ENCODE data around the gene SOCS7. TPM values are rescaled to one million over a fixed set of nuclear protein-coding genes. Genes with fewer than 3 reads are reported as not detected.
A peak's percentile ranks its signal among the peaks of the same experiment; 100 is the strongest.

The SOCS7 gene
- total and polyA plus RNA-seq, 2 experiments from 2014 or later = 2.7 to 15.9 TPM

DNA sequence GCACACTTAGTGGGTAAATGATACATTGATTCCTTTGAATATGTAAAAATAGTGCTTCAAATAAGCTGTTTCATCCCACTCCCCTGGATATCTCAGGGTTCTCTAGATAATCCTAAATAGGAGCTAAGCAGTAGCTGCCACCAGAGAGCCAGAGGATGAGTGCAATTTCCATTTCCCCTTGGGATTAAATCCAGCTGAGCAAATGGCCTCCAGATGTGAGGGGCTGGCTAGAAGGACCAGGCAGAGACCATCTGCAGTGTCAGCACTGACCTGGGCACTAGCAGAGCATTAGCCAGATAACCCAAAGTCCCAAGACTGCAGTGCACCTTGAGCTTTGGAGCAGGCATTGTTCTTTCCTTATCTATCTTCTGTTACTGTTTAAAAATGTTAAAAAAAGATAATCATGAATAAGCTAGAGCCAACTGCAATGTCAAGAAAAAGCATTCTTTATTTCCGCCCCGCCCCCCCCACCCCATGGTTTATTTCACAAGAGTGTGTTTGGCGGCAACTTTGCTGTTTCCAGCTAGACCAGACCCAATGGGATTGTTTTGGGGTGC, 27.4 kb upstream of the SOCS7 start:
- Histone ChIP-seq H3K27ac (peak overlapping the region; percentile 60), H2AFZ (no peak overlapping the region), H3K36me3 (replicated peaks; ENCODE audit: insufficient read depth, low read depth) (no peaks in the 10 kb centered on the region), H4K20me1 (ENCODE audit: insufficient read depth, poor library complexity, severe bottlenecking) (no peaks in the 10 kb centered on the region), H3K4me3 (no peak overlapping the region), H3K27me3 (no peaks in the 10 kb centered on the region), H3K4me2 (no peak overlapping the region), H3K4me1 (ENCODE audit: insufficient read depth) (peaks cover 23% of the 10 kb centered on the region), H3K9me2 (replicated peaks; ENCODE audit: insufficient read depth) (no peaks in the 10 kb centered on the region), H3K79me2 (no peaks in the 10 kb centered on the region), H3K9me3 (ENCODE audit: low read depth) (no peaks in the 10 kb centered on the region)
- DNase-seq (ENCODE audit: low spot score) = peak; percentile 4
- WGBS (ENCODE audit: low lambda C conversion rate, missing lambda C conversion rate) = 67% methylated on average over 3 of the region's 3 CpGs
- TF ChIP-seq EZH2phosphoT487 (IDR thresholded peaks at IDR 0.05; ENCODE audit: low read depth, severe bottlenecking, unreplicated experiment) (no peak), EZH2 (IDR thresholded peaks at IDR 0.05; ENCODE audit: borderline replicate concordance) (no peak)
- TF ChIP-seq, protein P1, sequence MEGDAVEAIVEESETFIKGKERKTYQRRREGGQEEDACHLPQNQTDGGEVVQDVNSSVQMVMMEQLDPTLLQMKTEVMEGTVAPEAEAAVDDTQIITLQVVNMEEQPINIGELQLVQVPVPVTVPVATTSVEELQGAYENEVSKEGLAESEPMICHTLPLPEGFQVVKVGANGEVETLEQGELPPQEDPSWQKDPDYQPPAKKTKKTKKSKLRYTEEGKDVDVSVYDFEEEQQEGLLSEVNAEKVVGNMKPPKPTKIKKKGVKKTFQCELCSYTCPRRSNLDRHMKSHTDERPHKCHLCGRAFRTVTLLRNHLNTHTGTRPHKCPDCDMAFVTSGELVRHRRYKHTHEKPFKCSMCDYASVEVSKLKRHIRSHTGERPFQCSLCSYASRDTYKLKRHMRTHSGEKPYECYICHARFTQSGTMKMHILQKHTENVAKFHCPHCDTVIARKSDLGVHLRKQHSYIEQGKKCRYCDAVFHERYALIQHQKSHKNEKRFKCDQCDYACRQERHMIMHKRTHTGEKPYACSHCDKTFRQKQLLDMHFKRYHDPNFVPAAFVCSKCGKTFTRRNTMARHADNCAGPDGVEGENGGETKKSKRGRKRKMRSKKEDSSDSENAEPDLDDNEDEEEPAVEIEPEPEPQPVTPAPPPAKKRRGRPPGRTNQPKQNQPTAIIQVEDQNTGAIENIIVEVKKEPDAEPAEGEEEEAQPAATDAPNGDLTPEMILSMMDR (IDR thresholded peaks at IDR 0.05; ENCODE audit: poor library complexity) = no peak

DNA sequence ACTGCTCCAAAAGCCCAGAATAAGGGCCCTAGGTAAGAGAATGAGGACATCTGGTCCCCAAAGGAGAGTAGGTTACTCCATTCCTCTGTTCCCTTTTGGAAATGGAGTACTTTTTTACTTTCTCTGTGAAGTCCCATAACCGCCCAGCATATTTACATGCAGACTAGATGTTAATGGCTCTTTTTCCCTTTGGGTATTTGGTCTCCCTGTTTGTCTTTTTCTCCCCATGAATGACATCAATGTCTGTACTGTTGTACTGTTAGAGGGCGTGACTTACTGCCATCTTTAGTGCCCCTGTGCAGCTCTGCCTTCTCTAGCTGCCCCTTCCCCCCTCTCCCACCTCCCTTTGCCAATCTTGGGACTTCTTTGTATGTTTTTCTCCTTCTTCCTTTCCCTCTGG, 26.9 kb upstream of the SOCS7 start:
- no peak overlapping the region for H3K4me3 ChIP-seq

GRCh38 chr17:38325221-38325851, 26.3 kb upstream of the SOCS7 start:
- Histone ChIP-seq H3K27me3 (no peaks in the 10 kb centered on the region), H3K27ac (peak overlapping the region; percentile 60), H3K79me2 (no peaks in the 10 kb centered on the region), H4K20me1 (ENCODE audit: insufficient read depth, poor library complexity, severe bottlenecking) (no peaks in the 10 kb centered on the region), H3K9me2 (replicated peaks; ENCODE audit: insufficient read depth) (no peaks in the 10 kb centered on the region), H3K9me3 (ENCODE audit: low read depth) (no peaks in the 10 kb centered on the region), H3K4me2 (peak overlapping the region; percentile 49), H3K4me3 (no peak overlapping the region), H3K4me1 (ENCODE audit: insufficient read depth) (peaks cover 23% of the 10 kb centered on the region), H2AFZ (no peak overlapping the region), H3K36me3 (replicated peaks; ENCODE audit: insufficient read depth, low read depth) (no peaks in the 10 kb centered on the region)
- WGBS (ENCODE audit: low lambda C conversion rate, missing lambda C conversion rate) = 52% methylated on average over 4 of the region's 5 CpGs
- no peak for TF ChIP-seq EZH2 (IDR thresholded peaks at IDR 0.05; ENCODE audit: borderline replicate concordance)
- TF ChIP-seq EZH2phosphoT487 (IDR thresholded peaks at IDR 0.05; ENCODE audit: low read depth, severe bottlenecking, unreplicated experiment) = no peak
- peak; percentile 19 for DNase-seq (ENCODE audit: low spot score)

More for the DNA sequence above, 26.9 kb upstream of the SOCS7 start:
- Histone ChIP-seq H3K79me2 (no peaks in the 10 kb centered on the region), H3K27me3 (no peaks in the 10 kb centered on the region), H3K36me3 (replicated peaks; ENCODE audit: insufficient read depth, low read depth) (no peaks in the 10 kb centered on the region), H3K4me1 (ENCODE audit: insufficient read depth) (peaks cover 23% of the 10 kb centered on the region), H2AFZ (no peak overlapping the region), H3K4me2 (peak overlapping the region; percentile 49), H4K20me1 (ENCODE audit: insufficient read depth, poor library complexity, severe bottlenecking) (no peaks in the 10 kb centered on the region), H3K9me2 (replicated peaks; ENCODE audit: insufficient read depth) (no peaks in the 10 kb centered on the region), H3K9me3 (ENCODE audit: low read depth) (no peaks in the 10 kb centered on the region), H3K27ac (peak overlapping the region; percentile 60)
- TF ChIP-seq EZH2 (IDR thresholded peaks at IDR 0.05; ENCODE audit: borderline replicate concordance) (no peak), EZH2phosphoT487 (IDR thresholded peaks at IDR 0.05; ENCODE audit: low read depth, severe bottlenecking, unreplicated experiment) (no peak)
- TF ChIP-seq, protein P1 (IDR thresholded peaks at IDR 0.05; ENCODE audit: poor library complexity) = no peak
- 78% methylated on average over 2 of the region's 2 CpGs for WGBS (ENCODE audit: low lambda C conversion rate, missing lambda C conversion rate)
- DNase-seq (ENCODE audit: low spot score) = peak; percentile 1

DNA sequence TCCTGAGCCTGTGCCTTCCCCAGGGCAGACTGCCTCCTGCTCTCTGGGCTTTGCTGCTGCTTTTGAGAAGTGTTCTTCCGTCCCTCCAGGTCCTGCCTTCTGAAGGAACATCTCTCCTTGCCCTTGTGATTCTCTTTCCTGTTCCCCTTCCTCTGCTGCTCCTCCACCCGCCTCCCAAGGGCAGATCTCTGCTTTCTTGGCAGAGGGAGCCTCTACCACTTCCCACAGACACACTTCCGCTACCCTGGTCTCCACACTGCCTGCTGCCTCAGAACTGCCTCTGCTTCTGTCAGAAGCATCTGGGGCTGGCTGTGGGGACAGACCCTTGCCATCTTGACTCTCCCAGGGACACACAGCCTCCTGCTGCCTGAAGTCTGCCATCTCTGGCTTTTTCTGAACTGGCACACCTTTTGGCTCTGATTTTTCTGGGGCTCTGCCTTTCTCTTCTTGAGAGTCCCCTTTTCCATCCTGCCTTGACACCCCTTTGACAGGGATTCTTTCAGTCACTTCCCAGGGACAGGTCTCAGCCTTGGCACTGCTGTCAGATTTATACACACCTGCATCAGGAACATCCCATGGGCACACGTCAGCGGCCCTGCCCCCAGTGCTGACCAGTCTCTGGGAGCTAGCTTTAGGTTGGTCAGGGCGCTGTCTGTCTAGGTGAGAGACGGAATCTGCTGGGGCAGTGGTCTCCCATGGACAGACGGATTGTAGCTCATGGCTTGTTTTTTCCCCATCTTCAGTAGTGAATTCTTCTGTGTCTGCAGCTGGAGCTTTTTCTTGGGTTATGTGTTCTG, 24.4 kb upstream of the SOCS7 start:
- 93% methylated on average over 8 of the region's 8 CpGs for WGBS (ENCODE audit: low lambda C conversion rate, missing lambda C conversion rate)
- DNase-seq (ENCODE audit: low spot score) = peak; percentile 2

More for the DNA sequence above, 24.4 kb upstream of the SOCS7 start:
- no peak for TF ChIP-seq EZH2 (IDR thresholded peaks at IDR 0.05; ENCODE audit: borderline replicate concordance)
- TF ChIP-seq, protein P1 (IDR thresholded peaks at IDR 0.05; ENCODE audit: poor library complexity) = no peak
- no peak for TF ChIP-seq EZH2phosphoT487 (IDR thresholded peaks at IDR 0.05; ENCODE audit: low read depth, severe bottlenecking, unreplicated experiment)
- H3K4me1 ChIP-seq (ENCODE audit: insufficient read depth) = peaks cover 23% of the 10 kb centered on the region
- H3K79me2 ChIP-seq = no peaks in the 10 kb centered on the region
- H3K27me3 ChIP-seq = no peaks in the 10 kb centered on the region
- no peak overlapping the region for H2AFZ ChIP-seq
- H3K4me2 ChIP-seq = no peak overlapping the region
- no peaks in the 10 kb centered on the region for H3K9me2 ChIP-seq (replicated peaks; ENCODE audit: insufficient read depth)
- no peaks in the 10 kb centered on the region for H4K20me1 ChIP-seq (ENCODE audit: insufficient read depth, poor library complexity, severe bottlenecking)
- no peaks in the 10 kb centered on the region for H3K9me3 ChIP-seq (ENCODE audit: low read depth)
- no peaks in the 10 kb centered on the region for H3K36me3 ChIP-seq (replicated peaks; ENCODE audit: insufficient read depth, low read depth)
- no peak overlapping the region for H3K4me3 ChIP-seq
- H3K27ac ChIP-seq = no peak overlapping the region

Measured in hepatocyte (in vitro differentiated cells).